GM21723 (cell line): ENCODE data around the gene SYDE2.
"Not testable (repeated sequence)": the region's sequence is repeated elsewhere in the genome, so short reads cannot be mapped to it uniquely, and the experiment has no call there.

Source experiments
- ATAC-seq: cut with Tn5 transposase; IDR thresholded peaks from one replicate; pipeline ENCODE4 v1.9.1; 2021; ENCODE audit warnings: mild to moderate bottlenecking, moderate library complexity; ENCODE audit not compliant: unreplicated experiment

Gene SYDE2

GRCh38 chr1:85200463-85201339, at the start of gene SYDE2:
TSS of gene SYDE2 (minus strand) at chr1:85201016. CDS start at chr1:85200996, 20 bp downstream.
- peak; percentile 85 for ATAC-seq

- not testable (repeated sequence) for ATAC-seq
These were observed 48.2 kb upstream of the SYDE2 start for GRCh38 chr1:85249042-85249441.

GRCh38 chr1:85245891-85246290, 45.1 kb upstream of the SYDE2 start:
- ATAC-seq, result no peak

- no peak for ATAC-seq
These were observed 44.6 kb upstream of the SYDE2 start for GRCh38 chr1:85245456-85245855.

- no peak for ATAC-seq
These were observed 43.6 kb upstream of the SYDE2 start for GRCh38 chr1:85244271-85245061.

- ATAC-seq, result no peak
These were observed 42.6 kb upstream of the SYDE2 start for GRCh38 chr1:85243372-85243771.

GRCh38 chr1:85240643-85241042, 39.8 kb upstream of the SYDE2 start:
- ATAC-seq, result no peak

GRCh38 chr1:85240174-85240601, 39.4 kb upstream of the SYDE2 start:
- ATAC-seq, result peak; percentile 68

- no peak for ATAC-seq
These were observed 36.8 kb upstream of the SYDE2 start for GRCh38 chr1:85237613-85238012.

GRCh38 chr1:85230305-85230977, 29.6 kb upstream of the SYDE2 start:
- no peak for ATAC-seq

- ATAC-seq, result no peak
These were observed 28.8 kb upstream of the SYDE2 start for GRCh38 chr1:85229574-85230097.

- ATAC-seq, result no peak
These were observed 28.2 kb upstream of the SYDE2 start for GRCh38 chr1:85228972-85229371.

- no peak for ATAC-seq
These were observed 25.0 kb upstream of the SYDE2 start for GRCh38 chr1:85225624-85226380.

- ATAC-seq, result no peak
These were observed 24.2 kb upstream of the SYDE2 start for GRCh38 chr1:85224734-85225623.

- ATAC-seq, result no peak
These were observed 23.5 kb upstream of the SYDE2 start for GRCh38 chr1:85224295-85224694.

GRCh38 chr1:85223334-85223733, 22.5 kb upstream of the SYDE2 start:
- no peak for ATAC-seq

- ATAC-seq, result no peak
These were observed 20.0 kb upstream of the SYDE2 start for GRCh38 chr1:85220756-85221201.

- ATAC-seq, result no peak
These were observed 19.2 kb upstream of the SYDE2 start for GRCh38 chr1:85219853-85220610.

GRCh38 chr1:85216697-85217096, 15.9 kb upstream of the SYDE2 start:
- no peak for ATAC-seq
